Activated T-helper 1 cell treated with Interleukin-2 at 50 U/mL for 16 hours (primary cell): Measurements from ENCODE around the gene MAGI2.

Experiments used
- DNase-seq: peaks from one replicate; pipeline ENCODE4 v3.0.0-alpha.2; 2020; ENCODE audit warnings: low read depth

MAGI2 gene

GRCh38 chr7:78175330-78176100 lies 1278.0 kb downstream of the MAGI2 start:
- no peak for DNase-seq

- no peak for DNase-seq
Observed at GRCh38 chr7:78173666-78174065, 1279.8 kb downstream of the MAGI2 start.

GRCh38 chr7:78172933-78173591 lies 1280.4 kb downstream of the MAGI2 start:
- no peak for DNase-seq

- DNase-seq = no peak
Observed at GRCh38 chr7:78172267-78172757, 1281.2 kb downstream of the MAGI2 start.

GRCh38 chr7:78171398-78171797 lies 1282.1 kb downstream of the MAGI2 start:
- DNase-seq = no peak

GRCh38 chr7:78170815-78171214 lies 1282.7 kb downstream of the MAGI2 start:
- no peak for DNase-seq

GRCh38 chr7:78169992-78170391 lies 1283.5 kb downstream of the MAGI2 start:
- DNase-seq = no peak

- no peak for DNase-seq
Observed at GRCh38 chr7:78168865-78169264, 1284.6 kb downstream of the MAGI2 start.

GRCh38 chr7:78167860-78168259 lies 1285.6 kb downstream of the MAGI2 start:
- no peak for DNase-seq

- no peak for DNase-seq
Observed at GRCh38 chr7:78165854-78166253, 1287.6 kb downstream of the MAGI2 start.

GRCh38 chr7:78165454-78165853 lies 1288.0 kb downstream of the MAGI2 start:
- DNase-seq = no peak

- DNase-seq = no peak
Observed at GRCh38 chr7:78164459-78164858, 1289.0 kb downstream of the MAGI2 start.

- DNase-seq = no peak
Observed at GRCh38 chr7:78161781-78162180, 1291.7 kb downstream of the MAGI2 start.

- DNase-seq = no peak
Observed at GRCh38 chr7:78159545-78159944, 1293.9 kb downstream of the MAGI2 start.

GRCh38 chr7:78153285-78153684 lies 1300.2 kb downstream of the MAGI2 start:
- DNase-seq = no peak

GRCh38 chr7:78151229-78151628 lies 1302.2 kb downstream of the MAGI2 start:
- DNase-seq = no peak

- no peak for DNase-seq
Observed at GRCh38 chr7:78149787-78150186, 1303.7 kb downstream of the MAGI2 start.

- DNase-seq = no peak
Observed at GRCh38 chr7:78148166-78148894, 1305.1 kb downstream of the MAGI2 start.

GRCh38 chr7:78146546-78146945 lies 1306.9 kb downstream of the MAGI2 start:
- no peak for DNase-seq

- no peak for DNase-seq
Observed at GRCh38 chr7:78143661-78144060, 1309.8 kb downstream of the MAGI2 start.

- no peak for DNase-seq
Observed at GRCh38 chr7:78141522-78142281, 1311.8 kb downstream of the MAGI2 start.

GRCh38 chr7:78140109-78140508 lies 1313.4 kb downstream of the MAGI2 start:
- DNase-seq = no peak
